A549 (cell line): Measurements from ENCODE around the gene APMAP. TPM values are rescaled to one million over a fixed set of nuclear protein-coding genes. Genes with fewer than 3 reads are reported as not detected.

Experiments used
- ATAC-seq, 2 experiments: fragments of 200-7000 bp in 1 of 2; fragments of >200 bp in 1 of 2; cut with Nextera tagmentation in 1 of 2; cut with Tn5 transposase in 1 of 2; 3 replicates each; pipeline versions ENCODE4 v1.8.0 to v1.9.1; 2018 to 2020; ENCODE audit warnings: mild to moderate bottlenecking in 1 of 2, moderate library complexity in 1 of 2
- CTCF ChIA-PET: fragments of 300-600 bp; sonication (Branson Sonifier 250); formaldehyde crosslinking; extraction: SDS; loops from one replicate; lab custom pipeline; 2021; ENCODE audit warnings: antibody characterized with exemption, inconsistent platforms; lab: Yijun Ruan, JAX
- POLR2A ChIA-PET: fragments of 350-600 bp; formaldehyde crosslinking; extraction: SDS; loops from one replicate; lab custom pipeline; 2021; ENCODE audit warnings: antibody characterized with exemption, inconsistent platforms; lab: Yijun Ruan, JAX
- DNase-seq, 2 experiments: peaks; one replicate each; pipeline versions ENCODE4 v3.0.0 to v3.0.0-alpha.2; 2011 to 2016; ENCODE audit warnings: low read depth in 1 of 2, low spot score in 1 of 2
- FAIRE-seq: peaks from 2 replicates; lab custom pipeline; 2011; peaks lifted over from hg19 to GRCh38; lab: Jason Lieb, UNC
- H3K27ac ChIP-seq, 2 experiments: fragments of >200 bp; sonication (Bioruptor Twin); formaldehyde crosslinking; 3 replicates each; pipeline ENCODE4 v1.5.1; 2016 to 2017
- H3K4me1 ChIP-seq: fragments of >200 bp; sonication (Bioruptor Twin); formaldehyde crosslinking; 3 replicates; pipeline ENCODE4 v1.6.1; 2016
- H3K4me2 ChIP-seq: fragments of >200 bp; sonication (Bioruptor Twin); formaldehyde crosslinking; 3 replicates; pipeline ENCODE4 v1.6.1; 2016
- H3K4me3 ChIP-seq: fragments of >200 bp; sonication (Bioruptor Twin); formaldehyde crosslinking; 3 replicates; pipeline ENCODE4 v1.5.1; 2016
- H3K9me3 ChIP-seq: fragments of >200 bp; sonication (Bioruptor Twin); formaldehyde crosslinking; 3 replicates; pipeline ENCODE4 v1.6.1; 2016
- BCL3 ChIP-seq: fragments of >200 bp; sonication (Bioruptor Twin); formaldehyde crosslinking; IDR thresholded peaks from 3 replicates; pipeline ENCODE4 v1.6.1; 2016
- CBX2 ChIP-seq: fragments of 200-600 bp; sonication (generic); IDR thresholded peaks from 2 replicates; pipeline ENCODE4 v1.6.1; 2016; ENCODE audit warnings: low read depth, mild to moderate bottlenecking, borderline replicate concordance
- CHD2 ChIP-seq: fragments of 150-350 bp; IDR thresholded peaks from 2 replicates; pipeline ENCODE4 v1.6.1; 2014; ENCODE audit warnings: low read length; ENCODE audit not compliant: partially characterized antibody
- CHD4 ChIP-seq: fragments of 200-600 bp; sonication (generic); IDR thresholded peaks from 2 replicates; pipeline ENCODE4 v1.6.1; 2016; ENCODE audit warnings: antibody characterized with exemption, mild to moderate bottlenecking, borderline replicate concordance
- CTCF ChIP-seq: fragments of >200 bp; sonication (Bioruptor Twin); formaldehyde crosslinking; IDR thresholded peaks from 3 replicates; pipeline ENCODE4 v1.5.1; 2016
- EHMT2 ChIP-seq: fragments of 200-600 bp; sonication (generic); IDR thresholded peaks from 2 replicates; pipeline ENCODE4 v1.6.1; 2016; ENCODE audit warnings: antibody characterized with exemption, low read depth, mild to moderate bottlenecking, moderate library complexity
- ESRRA ChIP-seq: fragments of 150-350 bp; IDR thresholded peaks from 2 replicates; pipeline ENCODE4 v1.6.1; 2014; ENCODE audit warnings: mild to moderate bottlenecking, low read length, borderline replicate concordance
- FOSL2 ChIP-seq, 2 experiments: fragments of 450-650 bp in 1 of 2; fragments of >200 bp in 1 of 2; sonication (Bioruptor Twin) in 1 of 2; formaldehyde crosslinking; IDR thresholded peaks; 2 replicates each; pipeline versions ENCODE4 v1.5.0 to v1.6.1; 2016 to 2020; ENCODE audit warnings: mild to moderate bottlenecking in 1 of 2, moderate library complexity in 1 of 2
- FOXS1 ChIP-seq: fragments of 250-450 bp; sonication (Bioruptor Pico); IDR thresholded peaks from 2 replicates; pipeline ENCODE4 v1.5.0; 2020; ENCODE audit warnings: mild to moderate bottlenecking, moderate library complexity
- GATA3 ChIP-seq: IDR thresholded peaks from 2 replicates; pipeline ENCODE4 v1.6.1; 2012; ENCODE audit warnings: borderline replicate concordance
- HMGXB4 ChIP-seq: fragments of 250-450 bp; sonication (Bioruptor Pico); IDR thresholded peaks from 2 replicates; pipeline ENCODE4 v1.5.0; 2021; ENCODE audit warnings: mild to moderate bottlenecking, moderate library complexity, borderline replicate concordance
- KDM5A ChIP-seq: fragments of 200-600 bp; sonication (generic); IDR thresholded peaks from 2 replicates; pipeline ENCODE4 v1.6.1; 2016; ENCODE audit warnings: antibody characterized with exemption, mild to moderate bottlenecking
- NPAS2 ChIP-seq: fragments of 250-450 bp; sonication (Bioruptor Pico); IDR thresholded peaks from 2 replicates; pipeline ENCODE4 v1.8.0; 2022; ENCODE audit warnings: mild to moderate bottlenecking, moderate library complexity, borderline replicate concordance
- RAD21 ChIP-seq, 2 experiments: fragments of >200 bp in 1 of 2; sonication (Bioruptor Twin) in 1 of 2; formaldehyde crosslinking in 1 of 2; IDR thresholded peaks in 1 of 2; conservative IDR thresholded peaks in 1 of 2; 2 replicates in 1 of 2; 3 replicates in 1 of 2; pipeline ENCODE4 v1.6.1; 2012 to 2018; ENCODE audit warnings: inconsistent platforms in 1 of 2
- RARB ChIP-seq: fragments of 250-450 bp; sonication (Bioruptor Pico); IDR thresholded peaks from 2 replicates; pipeline ENCODE4 v1.8.0; 2021; ENCODE audit warnings: mild to moderate bottlenecking, moderate library complexity
- RFX5 ChIP-seq: fragments of 450-650 bp; IDR thresholded peaks from 2 replicates; pipeline ENCODE4 v1.7.1; 2014; ENCODE audit warnings: antibody characterized with exemption, mild to moderate bottlenecking, moderate library complexity
- SREBF2 ChIP-seq: fragments of 450-650 bp; IDR thresholded peaks from 2 replicates; pipeline ENCODE4 v1.6.1; 2014; ENCODE audit warnings: mild to moderate bottlenecking, moderate library complexity
- ZC3H11A ChIP-seq: fragments of 450-650 bp; IDR thresholded peaks from 2 replicates; pipeline ENCODE4 v1.6.1; 2014; ENCODE audit warnings: antibody characterized with exemption, mild to moderate bottlenecking
- ZSCAN20 ChIP-seq: fragments of 250-450 bp; sonication (Bioruptor Pico); IDR thresholded peaks from 2 replicates; pipeline ENCODE4 v1.8.0; 2022; ENCODE audit warnings: mild to moderate bottlenecking, moderate library complexity
- WGBS: methylation state at CpG from one replicate; pipeline ENCODE4 v1.1.6; 2017; ENCODE audit errors: missing lambda C conversion rate; 5-methylcytosine and 5-hydroxymethylcytosine counted together
- polyA plus RNA-seq, 4 experiments: library from polyadenylated mRNA; depleted of rRNA in 3 of 4; stranded (reverse); fragments of >200 nt; fragmentation: RNase III in 1 of 4; extraction: RNeasy Plus Mini Kit Qiagen cat#74134 plus additional on column Dnase treatment in 1 of 4; gene quantifications; 2 replicates in 3 of 4; 3 replicates in 1 of 4; pipeline ENCODE4 v1.2.3, GENCODE V29; 2011 to 2017
- TF ChIP-seq, protein P1 (sequence below): fragments of 450-650 bp; IDR thresholded peaks from 2 replicates; pipeline ENCODE4 v1.6.1; 2014; ENCODE audit warnings: antibody characterized with exemption

Gene APMAP
- polyA plus RNA-seq, 2 of the 4 experiments (the other 2 are of a cell fraction) = 113 to 141 TPM

GRCh38 chr20:24970030-24970553 is 22.5 kb downstream of the APMAP start:
- CTCF ChIA-PET = interaction anchor here (1.1 kb wide), 1 partner anchor 21 kb away, joined by 4 read pairs; no protein-coding TSS in a partner anchor
- no peak for ATAC-seq

GRCh38 chr20:24969186-24970029 is 23.1 kb downstream of the APMAP start:
- FAIRE-seq = no peak
- H3K9me3 ChIP-seq = no peaks in the 10 kb centered on the region
- DNase-seq = no peak
- H3K4me3 ChIP-seq = no peak overlapping the region
- 92% methylated on average over 19 of the region's 19 CpGs for WGBS
- H3K4me2 ChIP-seq = no peak overlapping the region
- POLR2A ChIA-PET = no interaction called here
- no peak for TF ChIP-seq CTCF
- no peak for TF ChIP-seq FOXS1 (CRISPR knock-in tag)
- no peak for TF ChIP-seq RAD21 (conservative IDR thresholded peaks at IDR 0.05 in 1 of 2, IDR thresholded peaks at IDR 0.05 in 1 of 2)
- TF ChIP-seq HMGXB4 = no peak
- no peak for TF ChIP-seq FOSL2 (IDR thresholded peaks at IDR 0.05)
- no peak for TF ChIP-seq FOSL2 (CRISPR knock-in tag; IDR thresholded peaks at IDR 0.05)
- no peak for TF ChIP-seq BCL3
- TF ChIP-seq RARB (CRISPR knock-in tag) = no peak
- no peak for TF ChIP-seq NPAS2 (CRISPR knock-in tag)
- no peak for TF ChIP-seq ZSCAN20 (CRISPR knock-in tag)
- no peak for TF ChIP-seq EHMT2
- no peak overlapping the region for H3K27ac ChIP-seq
- CTCF ChIA-PET = interaction anchor here (0.7 to 1.1 kb wide), 2 partner anchors 13 to 22 kb away, joined by 3 to 4 read pairs; no protein-coding TSS in a partner anchor
- H3K4me1 ChIP-seq = no peaks in the 10 kb centered on the region
- no peak for ATAC-seq

More at GRCh38 chr20:24970030-24970553, 22.5 kb downstream of the APMAP start:
- WGBS = 89% methylated on average over 5 of the region's 5 CpGs
- no peak overlapping the region for H3K27ac ChIP-seq
- H3K9me3 ChIP-seq = no peaks in the 10 kb centered on the region
- H3K4me2 ChIP-seq = no peak overlapping the region
- no peak for TF ChIP-seq CBX2
- no peak for TF ChIP-seq CHD4
- TF ChIP-seq ZC3H11A = no peak
- TF ChIP-seq SREBF2 = no peak
- DNase-seq (no peak), FAIRE-seq (peak; percentile 54)
- H3K4me3 ChIP-seq = no peak overlapping the region
- POLR2A ChIA-PET = no interaction called here
- H3K4me1 ChIP-seq = no peaks in the 10 kb centered on the region

DNA sequence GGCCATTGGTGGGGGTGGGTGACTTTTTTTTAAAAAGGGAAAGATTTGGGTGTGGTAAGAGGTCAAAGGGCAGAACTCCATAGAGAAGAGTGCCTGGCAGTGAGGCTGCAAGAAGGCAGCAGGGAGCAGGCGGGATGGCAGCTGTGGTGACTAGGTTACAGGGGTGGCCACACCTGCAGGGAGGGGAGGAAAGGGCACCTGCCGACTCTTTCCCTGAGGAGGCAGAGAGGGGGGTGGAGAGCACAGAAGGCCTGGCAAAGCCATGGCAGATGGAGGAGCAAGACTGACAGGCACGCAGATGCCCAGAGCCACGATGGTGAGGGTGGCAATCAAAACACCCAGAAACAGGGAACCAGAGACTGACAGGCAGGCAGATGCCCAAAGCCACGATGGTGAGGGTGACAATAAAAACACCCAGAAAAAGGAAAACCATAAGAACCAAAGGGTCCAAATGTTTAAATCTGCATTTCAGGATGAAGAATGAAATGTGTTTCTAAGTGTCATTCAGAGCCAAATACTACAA is 24.2 kb downstream of the APMAP start:
- ChIA-PET POLR2A (no interaction called here), CTCF (no interaction called here)
- WGBS = 83% methylated on average over 5 of the region's 5 CpGs
- FAIRE-seq (no peak), ATAC-seq (no peak), DNase-seq (no peak)
- Histone ChIP-seq H3K4me3 (no peak overlapping the region), H3K27ac (no peak overlapping the region), H3K4me2 (no peak overlapping the region), H3K4me1 (no peaks in the 10 kb centered on the region), H3K9me3 (no peaks in the 10 kb centered on the region)
- TF ChIP-seq, protein P1, sequence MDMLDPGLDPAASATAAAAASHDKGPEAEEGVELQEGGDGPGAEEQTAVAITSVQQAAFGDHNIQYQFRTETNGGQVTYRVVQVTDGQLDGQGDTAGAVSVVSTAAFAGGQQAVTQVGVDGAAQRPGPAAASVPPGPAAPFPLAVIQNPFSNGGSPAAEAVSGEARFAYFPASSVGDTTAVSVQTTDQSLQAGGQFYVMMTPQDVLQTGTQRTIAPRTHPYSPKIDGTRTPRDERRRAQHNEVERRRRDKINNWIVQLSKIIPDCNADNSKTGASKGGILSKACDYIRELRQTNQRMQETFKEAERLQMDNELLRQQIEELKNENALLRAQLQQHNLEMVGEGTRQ = no peak
- TF ChIP-seq GATA3 = no peak
- no peak for TF ChIP-seq BCL3
- TF ChIP-seq ESRRA = no peak
- no peak for TF ChIP-seq CHD2
- TF ChIP-seq RFX5 = no peak
- no peak for TF ChIP-seq KDM5A
